Sigmoid colon (tissue), 7 donors: ENCODE data around the gene CSF3R. TPM values are rescaled to one million over a fixed set of nuclear protein-coding genes. Genes with fewer than 3 reads are reported as not detected.

Source experiments
- DNase-seq: peaks from one replicate; pipeline ENCODE4 v3.0.0-alpha.2; 2019
- H3K27ac ChIP-seq, 4 donors: fragments of 200-600 bp; sonication (generic); one replicate each; pipeline ENCODE4 v1.5.1; 2016 to 2019; ENCODE audit warnings: mild to moderate bottlenecking in 1 of 4
- H3K27me3 ChIP-seq, 3 donors: fragments of 200-600 bp; sonication (generic); one replicate each; pipeline ENCODE4 v1.5.1; 2019; ENCODE audit warnings: mild to moderate bottlenecking in 1 of 3
- H3K36me3 ChIP-seq, 4 donors: fragments of 200-600 bp; sonication (generic); one replicate each; pipeline ENCODE4 v1.5.1; 2016 to 2019
- H3K4me1 ChIP-seq, 4 donors: fragments of 200-600 bp; sonication (generic); one replicate each; pipeline ENCODE4 v1.5.1; 2017 to 2019
- H3K4me3 ChIP-seq, 4 donors: fragments of 200-600 bp; sonication (generic); one replicate each; pipeline ENCODE4 v1.5.1; 2017 to 2019; ENCODE audit warnings: mild to moderate bottlenecking in 2 of 4, moderate library complexity in 1 of 4
- H3K9me3 ChIP-seq, 4 donors: fragments of 200-600 bp in 3 of 4; sonication (generic) in 3 of 4; one replicate each; pipeline versions ENCODE4 v1.5.1 to v1.6.1; 2013 to 2019
- EP300 ChIP-seq, 4 donors: sonication (generic); formaldehyde crosslinking; IDR thresholded peaks; one replicate each; pipeline ENCODE4 v1.6.1; 2017; ENCODE audit warnings: antibody characterized with exemption in 4 of 4
- POLR2A ChIP-seq, 2 donors: fragments of 450-650 bp; IDR thresholded peaks; one replicate each; pipeline ENCODE4 v1.6.1; 2016; ENCODE audit warnings: antibody characterized with exemption in 2 of 2, mild to moderate bottlenecking in 2 of 2, moderate library complexity in 2 of 2
- POLR2AphosphoS5 ChIP-seq, 4 donors: sonication (generic); formaldehyde crosslinking; IDR thresholded peaks; one replicate each; pipeline ENCODE4 v1.6.1; 2017; ENCODE audit warnings: antibody characterized with exemption in 4 of 4
- WGBS, 2 donors: extraction: QIAGEN DNeasy Blood & Tissue Kit; methylation state at CpG; one replicate each; pipeline ENCODE4 v1.1.7; 2013; 5-methylcytosine and 5-hydroxymethylcytosine counted together
- intact Hi-C: fragments of 100-400 bp; cut with DNase I; formaldehyde crosslinking; loops from one replicate; pipeline ENCODE4 v1.15.1; 2023
- polyA plus RNA-seq, 3 donors: library from polyadenylated mRNA; stranded (reverse); fragments of 200-250 nt; gene quantifications; one replicate each; pipeline ENCODE4 v1.2.3, GENCODE V29; 2013
- total RNA-seq, 4 donors: library from RNA; depleted of rRNA; stranded (reverse); fragments of >200 nt; gene quantifications; one replicate each; pipeline ENCODE4 v1.1.0, GENCODE V29; 2016
- TF ChIP-seq, protein P1 (sequence below), 4 experiments: fragments of 450-650 bp in 3 of 4; fragments of 200-600 bp in 1 of 4; IDR thresholded peaks; one replicate each; pipeline ENCODE4 v1.5.1; 2016 to 2019; ENCODE audit warnings: antibody characterized with exemption in 4 of 4, mild to moderate bottlenecking in 3 of 4, moderate library complexity in 2 of 4
- donor health status: healthy with polysubstance abuse.
- donor health status: Bipolar disorder and iron deficiency.
- donor health status: healthy.

CSF3R gene
- total and polyA plus RNA-seq, 7 donors, result 3.9 to 9.1 (median 7.5) TPM

GRCh38 chr1:36515315-36516138, 32.8 kb upstream of the CSF3R start:
- intact Hi-C loops, result loop anchor here (10.0 kb wide), 1 partner anchor 919 kb away; no protein-coding TSS in a partner anchor
- H3K27ac ChIP-seq, result no peak overlapping the region
- peak; percentile 42 for DNase-seq
- WGBS, 2 donors, result 82 to 86% methylated on average over 10 of the region's 10 CpGs
- H3K4me1 ChIP-seq, result no peaks in the 10 kb centered on the region
- H3K27me3 ChIP-seq, result peaks cover 0 to 5% (median 0%) of the 10 kb centered on the region in 3 donors
- no peak for TF ChIP-seq POLR2A (IDR thresholded peaks at IDR 0.05)
- no peak for TF ChIP-seq POLR2AphosphoS5 (IDR thresholded peaks at IDR 0.05)
- TF ChIP-seq, protein P1, sequence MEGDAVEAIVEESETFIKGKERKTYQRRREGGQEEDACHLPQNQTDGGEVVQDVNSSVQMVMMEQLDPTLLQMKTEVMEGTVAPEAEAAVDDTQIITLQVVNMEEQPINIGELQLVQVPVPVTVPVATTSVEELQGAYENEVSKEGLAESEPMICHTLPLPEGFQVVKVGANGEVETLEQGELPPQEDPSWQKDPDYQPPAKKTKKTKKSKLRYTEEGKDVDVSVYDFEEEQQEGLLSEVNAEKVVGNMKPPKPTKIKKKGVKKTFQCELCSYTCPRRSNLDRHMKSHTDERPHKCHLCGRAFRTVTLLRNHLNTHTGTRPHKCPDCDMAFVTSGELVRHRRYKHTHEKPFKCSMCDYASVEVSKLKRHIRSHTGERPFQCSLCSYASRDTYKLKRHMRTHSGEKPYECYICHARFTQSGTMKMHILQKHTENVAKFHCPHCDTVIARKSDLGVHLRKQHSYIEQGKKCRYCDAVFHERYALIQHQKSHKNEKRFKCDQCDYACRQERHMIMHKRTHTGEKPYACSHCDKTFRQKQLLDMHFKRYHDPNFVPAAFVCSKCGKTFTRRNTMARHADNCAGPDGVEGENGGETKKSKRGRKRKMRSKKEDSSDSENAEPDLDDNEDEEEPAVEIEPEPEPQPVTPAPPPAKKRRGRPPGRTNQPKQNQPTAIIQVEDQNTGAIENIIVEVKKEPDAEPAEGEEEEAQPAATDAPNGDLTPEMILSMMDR (IDR thresholded peaks at IDR 0.05), result no peak
- no peak for TF ChIP-seq EP300 (IDR thresholded peaks at IDR 0.05)
- no peaks in the 10 kb centered on the region for H3K9me3 ChIP-seq
- no peak overlapping the region for H3K4me3 ChIP-seq
- H3K36me3 ChIP-seq, result no peaks in the 10 kb centered on the region

DNA sequence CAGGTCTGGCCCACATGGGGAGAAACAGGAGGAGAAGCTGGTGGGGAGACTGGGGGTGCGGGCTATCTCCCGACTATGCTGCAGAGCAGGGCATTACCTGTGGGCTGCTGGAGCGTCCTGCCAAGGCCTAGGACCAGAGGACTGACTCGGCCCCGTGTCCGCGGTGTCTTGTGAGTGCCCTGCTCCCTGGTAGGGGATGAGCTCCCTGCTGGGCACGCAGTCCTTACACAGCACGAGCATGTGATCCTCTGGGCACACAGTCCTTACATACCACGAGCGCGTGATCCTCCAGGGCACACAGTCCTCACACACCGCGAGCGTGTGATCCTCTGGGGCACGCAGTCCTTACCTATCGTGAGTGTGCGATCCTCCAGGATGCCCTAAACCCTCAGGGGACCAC, 31.8 kb upstream of the CSF3R start:
- H3K9me3 ChIP-seq, result no peaks in the 10 kb centered on the region
- no peaks in the 10 kb centered on the region for H3K4me1 ChIP-seq
- TF ChIP-seq POLR2A (IDR thresholded peaks at IDR 0.05), result no peak
- TF ChIP-seq EP300 (IDR thresholded peaks at IDR 0.05), result no peak
- TF ChIP-seq, protein P1 (IDR thresholded peaks at IDR 0.05), result no peak
- no peak for TF ChIP-seq POLR2AphosphoS5 (IDR thresholded peaks at IDR 0.05)
- peaks cover 0 to 11% (median 0%) of the 10 kb centered on the region in 3 donors for H3K27me3 ChIP-seq
- no peaks in the 10 kb centered on the region for H3K36me3 ChIP-seq
- intact Hi-C loops, result loop anchor here (10.0 kb wide), 1 partner anchor 920 kb away; no protein-coding TSS in a partner anchor
- DNase-seq, result peak; percentile 57
- H3K4me3 ChIP-seq, result no peak overlapping the region
- WGBS, 2 donors, result 87 to 94% methylated on average over 18 of the region's 18 CpGs
- no peak overlapping the region for H3K27ac ChIP-seq

GRCh38 chr1:36513676-36514473, 31.2 kb upstream of the CSF3R start:
- DNase-seq, result peak; percentile 19
- H3K4me1 ChIP-seq, result no peaks in the 10 kb centered on the region
- no peak overlapping the region for H3K4me3 ChIP-seq
- TF ChIP-seq POLR2AphosphoS5 (IDR thresholded peaks at IDR 0.05) (no peak), POLR2A (IDR thresholded peaks at IDR 0.05) (no peak), EP300 (IDR thresholded peaks at IDR 0.05) (no peak)
- TF ChIP-seq, protein P1 (IDR thresholded peaks at IDR 0.05), result no peak
- WGBS, 2 donors, result 65 to 74% methylated on average over 12 of the region's 12 CpGs
- H3K27ac ChIP-seq, result no peak overlapping the region
- H3K36me3 ChIP-seq, result no peaks in the 10 kb centered on the region
- intact Hi-C loops, result loop anchor here (10.0 kb wide), 1 partner anchor 921 kb away; no protein-coding TSS in a partner anchor
- H3K9me3 ChIP-seq, result no peaks in the 10 kb centered on the region
- peaks cover 0 to 13% (median 0%) of the 10 kb centered on the region in 3 donors for H3K27me3 ChIP-seq

DNA sequence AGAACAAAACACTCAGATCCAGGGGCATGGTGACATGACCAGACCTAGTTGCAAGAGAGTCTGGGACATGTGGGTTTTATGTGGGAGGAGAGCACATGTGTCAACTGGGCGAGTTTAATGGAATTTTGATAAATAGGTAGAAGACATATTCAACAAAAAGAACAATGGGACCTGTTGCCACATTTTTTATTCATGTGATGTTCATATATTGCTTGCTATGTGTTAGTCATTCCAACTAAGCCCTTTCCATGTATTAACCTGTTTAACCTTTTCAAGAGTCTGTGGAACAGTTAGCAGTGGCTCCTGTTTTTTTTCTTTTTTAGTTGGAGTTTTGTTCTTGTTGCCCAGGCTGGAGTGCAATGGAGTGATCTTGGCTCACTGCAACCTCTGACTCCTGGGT, 30.1 kb upstream of the CSF3R start:
- TF ChIP-seq EP300 (IDR thresholded peaks at IDR 0.05), result no peak
- TF ChIP-seq POLR2AphosphoS5 (IDR thresholded peaks at IDR 0.05), result no peak
- TF ChIP-seq, protein P1 (IDR thresholded peaks at IDR 0.05), result no peak
- TF ChIP-seq POLR2A (IDR thresholded peaks at IDR 0.05), result no peak
- Histone ChIP-seq H3K36me3 (no peaks in the 10 kb centered on the region), H3K4me3 (no peak overlapping the region), H3K27ac (no peak overlapping the region), H3K4me1 (no peaks in the 10 kb centered on the region), H3K27me3 (peaks cover 0 to 13% (median 0%) of the 10 kb centered on the region in 3 donors), H3K9me3 (no peaks in the 10 kb centered on the region)
- intact Hi-C loops, result loop anchor here (10.0 kb wide), 1 partner anchor 922 kb away; no protein-coding TSS in a partner anchor
- DNase-seq, result no peak
- WGBS, 2 donors, result 40 to 81% methylated on average over 1 of the region's 1 CpG
